HepG2 (cell line): ENCODE data around the gene MIX23. TPM values are rescaled to one million over a fixed set of nuclear protein-coding genes. Genes with fewer than 3 reads are reported as not detected.

Source experiments
- ATAC-seq: fragments of 200-7000 bp; cut with Tn5 transposase; 3 replicates; pipeline ENCODE4 v1.9.1; 2020; ENCODE audit warnings: mild to moderate bottlenecking, moderate library complexity
- BruUV-seq: library from RNA; stranded (reverse); fragments of 400-500 nt; replicated peaks from 2 replicates; lab custom pipeline; 2021; lab: Mats Ljungman, UMichigan
- CTCF ChIA-PET: fragments of 300-600 bp; formaldehyde crosslinking; extraction: SDS; loops from one replicate; lab custom pipeline; 2021; ENCODE audit warnings: low total read pairs, inconsistent platforms, low intra/inter-chr PET ratio; lab: Yijun Ruan, JAX
- POLR2A ChIA-PET: fragments of 350-600 bp; sonication (Branson Sonifier 250); formaldehyde crosslinking; loops from one replicate; lab custom pipeline; 2020; ENCODE audit warnings: antibody characterized with exemption, inconsistent platforms; lab: Yijun Ruan, JAX
- DNase-seq: peaks from one replicate; pipeline ENCODE4 v3.0.0-alpha.2; 2015; ENCODE audit warnings: low spot score
- FAIRE-seq: peaks from 3 replicates; lab custom pipeline; 2011; peaks lifted over from hg19 to GRCh38; lab: Jason Lieb, UNC
- H2AFZ ChIP-seq: one replicate; pipeline ENCODE4 v1.6.1; 2011; ENCODE audit warnings: low read length, inconsistent platforms
- H3K27ac ChIP-seq: fragments of 300-600 bp; 3 replicates; pipeline ENCODE4 v1.8.0; 2011; ENCODE audit warnings: mixed run types, mild to moderate bottlenecking, mixed read lengths, low read length, inconsistent platforms; ENCODE audit not compliant: insufficient read depth; ENCODE audit errors: extremely low read length
- H3K27me3 ChIP-seq, 2 experiments: fragments of 200-600 bp in 1 of 2; 2 replicates in 1 of 2; 3 replicates in 1 of 2; pipeline versions ENCODE4 v1.6.0 to v1.8.0; 2011; ENCODE audit warnings: low read length in 2 of 2, mild to moderate bottlenecking in 2 of 2, moderate library complexity in 2 of 2, inconsistent platforms in 1 of 2; ENCODE audit not compliant: insufficient read depth in 2 of 2, control insufficient read depth in 1 of 2
- H3K36me3 ChIP-seq, 2 experiments: fragments of 200-600 bp in 1 of 2; replicated peaks in 1 of 2; 2 replicates in 1 of 2; 3 replicates in 1 of 2; pipeline versions ENCODE4 v1.5.1 to v1.8.0; 2011; ENCODE audit warnings: low read length in 2 of 2, inconsistent platforms in 1 of 2; ENCODE audit not compliant: insufficient read depth in 2 of 2, control insufficient read depth in 1 of 2
- H3K4me1 ChIP-seq: 2 replicates; pipeline ENCODE4 v1.5.1; 2012; ENCODE audit warnings: low read length, inconsistent platforms; ENCODE audit not compliant: insufficient read depth
- H3K4me2 ChIP-seq: 2 replicates; pipeline ENCODE4 v1.6.0; 2011; ENCODE audit warnings: low read depth, low read length, inconsistent platforms
- H3K4me3 ChIP-seq, 3 experiments: fragments of 200-600 bp in 1 of 3; sonication (generic), shearing (Covaris generic) in 1 of 3; replicated peaks in 1 of 3; 2 replicates each; pipeline ENCODE4 v1.5.1; 2011 to 2016; ENCODE audit warnings: low read length in 3 of 3, inconsistent platforms in 2 of 3, low read depth in 2 of 3, mild to moderate bottlenecking in 2 of 3, control low read depth in 1 of 3, mixed read lengths in 1 of 3; ENCODE audit not compliant: insufficient read depth in 1 of 3
- H3K79me2 ChIP-seq: one replicate; pipeline ENCODE4 v1.6.1; 2011; ENCODE audit warnings: low read length, inconsistent platforms; ENCODE audit not compliant: insufficient read depth
- H3K9ac ChIP-seq: 2 replicates; pipeline ENCODE4 v1.6.0; 2011; ENCODE audit warnings: mild to moderate bottlenecking, low read depth, low read length, inconsistent platforms; ENCODE audit not compliant: insufficient read depth
- H3K9me3 ChIP-seq: 2 replicates; pipeline ENCODE4 v1.5.1; 2012; ENCODE audit warnings: mild to moderate bottlenecking, low read length
- H4K20me1 ChIP-seq: 2 replicates; pipeline ENCODE4 v1.6.0; 2011; ENCODE audit warnings: inconsistent platforms, mild to moderate bottlenecking, low read length, moderate library complexity; ENCODE audit not compliant: insufficient read depth
- ATF4 ChIP-seq, 2 experiments: fragments of 450-650 bp in 1 of 2; sonication (generic) in 1 of 2; formaldehyde crosslinking; IDR thresholded peaks; 2 replicates each; pipeline versions ENCODE4 v1.5.0 to v1.8.0; 2020 to 2022; ENCODE audit warnings: mild to moderate bottlenecking in 1 of 2, missing genetic modification reagents in 1 of 2
- CEBPG ChIP-seq: IDR thresholded peaks from 2 replicates; pipeline ENCODE4 v1.6.1; 2016
- GFI1 ChIP-seq: sonication (generic); formaldehyde crosslinking; IDR thresholded peaks from 2 replicates; pipeline ENCODE4 v1.5.0; 2020; ENCODE audit warnings: missing genetic modification reagents, mild to moderate bottlenecking, borderline replicate concordance
- NFRKB ChIP-seq: fragments of 450-650 bp; IDR thresholded peaks from 2 replicates; pipeline ENCODE4 v1.6.1; 2017
- NR2C2 ChIP-seq: sonication (generic); formaldehyde crosslinking; IDR thresholded peaks from 2 replicates; pipeline ENCODE4 v1.4.0; 2020; ENCODE audit warnings: missing genetic modification reagents, mild to moderate bottlenecking, moderate library complexity, borderline replicate concordance
- PHF8 ChIP-seq: sonication (generic); formaldehyde crosslinking; IDR thresholded peaks from 2 replicates; pipeline ENCODE4 v1.5.0; 2020; ENCODE audit warnings: missing genetic modification reagents
- SALL2 ChIP-seq: sonication (generic); formaldehyde crosslinking; IDR thresholded peaks from 2 replicates; pipeline ENCODE4 v1.8.1; 2023; ENCODE audit warnings: mild to moderate bottlenecking, missing genetic modification reagents, inconsistent platforms
- SMARCC2 ChIP-seq: fragments of 450-650 bp; IDR thresholded peaks from 2 replicates; pipeline ENCODE4 v1.6.1; 2017; ENCODE audit warnings: antibody characterized with exemption, mild to moderate bottlenecking
- ZFY ChIP-seq: sonication (generic); formaldehyde crosslinking; IDR thresholded peaks from 2 replicates; pipeline ENCODE4 v1.4.0; 2020; ENCODE audit warnings: missing genetic modification reagents
- ZNF484 ChIP-seq: sonication (generic); formaldehyde crosslinking; IDR thresholded peaks from 2 replicates; pipeline ENCODE4 v1.5.1; 2020; ENCODE audit warnings: mild to moderate bottlenecking, low read depth, missing genetic modification reagents, borderline replicate concordance
- ZNF496 ChIP-seq: sonication (generic); formaldehyde crosslinking; IDR thresholded peaks from 2 replicates; pipeline ENCODE4 v1.8.1; 2023; ENCODE audit warnings: mild to moderate bottlenecking, moderate library complexity, missing genetic modification reagents; ENCODE audit not compliant: insufficient replicate concordance
- ZNF572 ChIP-seq: sonication (generic); formaldehyde crosslinking; IDR thresholded peaks from 2 replicates; pipeline ENCODE4 v1.5.1; 2020; ENCODE audit warnings: mild to moderate bottlenecking, missing genetic modification reagents
- ZNF589 ChIP-seq: sonication (generic); formaldehyde crosslinking; conservative IDR thresholded peaks from 2 replicates; pipeline ENCODE4 v1.8.0; 2022; ENCODE audit warnings: mild to moderate bottlenecking, moderate library complexity, missing genetic modification reagents
- ZNF724P ChIP-seq: sonication (generic); formaldehyde crosslinking; IDR thresholded peaks from 2 replicates; pipeline ENCODE4 v1.8.0; 2022; ENCODE audit warnings: missing genetic modification reagents, borderline replicate concordance
- ZNF878 ChIP-seq: sonication (generic); formaldehyde crosslinking; IDR thresholded peaks from 2 replicates; pipeline ENCODE4 v1.8.1; 2023; ENCODE audit warnings: mild to moderate bottlenecking, missing genetic modification reagents, moderate library complexity
- WGBS: methylation state at CpG from one replicate; pipeline ENCODE4 v1.1.6; 2017; ENCODE audit warnings: low lambda C conversion rate; 5-methylcytosine and 5-hydroxymethylcytosine counted together
- in situ Hi-C: cut with HindIII; loops from 2 replicates; pipeline ENCODE4 v1.10.0; 2017; ENCODE audit warnings: low pct_unique_long_range_greater_than_20kb; ENCODE audit not compliant: extremely low pct_ligation_motif_present
- intact Hi-C: fragments of 100-400 bp; cut with micrococcal nuclease; formaldehyde crosslinking; loops from one replicate; pipeline ENCODE4 v1.10.0; 2022; ENCODE audit not compliant: unreplicated experiment
- polyA plus RNA-seq, 8 experiments: library from polyadenylated mRNA; depleted of rRNA in 3 of 8; stranded (reverse) in 7 of 8; unstranded in 1 of 8; fragments of >200 nt; fragmentation: Illumina TruSeq in 4 of 8; extraction: Trizol in 4 of 8; gene quantifications; 2 replicates each; pipeline versions ENCODE4 v1.2.1 to v1.2.3, GENCODE V29; 2011 to 2016; ENCODE audit warnings: low read depth in 4 of 8, missing spikeins in 1 of 8, mixed read lengths in 1 of 8; ENCODE audit not compliant: insufficient read depth in 1 of 8
- total RNA-seq, 5 experiments: library from RNA; depleted of rRNA; stranded (reverse); fragments of >200 nt; fragmentation: Illumina TruSeq; extraction: Trizol; gene quantifications; 2 replicates each; pipeline ENCODE4 v1.2.3, GENCODE V29; 2016; ENCODE audit warnings: low read depth in 1 of 5

The MIX23 gene
- total and polyA plus RNA-seq, 2 of the 13 experiments (the other 11 are each of a cell fraction or from before 2014, with no cell fraction given): 20.0 to 152 TPM

- WGBS: 73% methylated on average over 4 of the region's 4 CpGs
- Histone ChIP-seq H3K4me2 (no peak overlapping the region), H3K27me3 (no peaks in the 10 kb centered on the region; a peak in 1 of 5 replicates), H3K9ac (no peak overlapping the region), H3K4me3 (no peak overlapping the region), H3K9me3 (no peaks in the 10 kb centered on the region), H3K79me2 (peaks cover 92% of the 10 kb centered on the region), H2AFZ (no peak overlapping the region), H3K36me3 (peaks cover 4 to 12% of the 10 kb centered on the region in 2 experiments; a peak in 3 of 5 replicates), H3K4me1 (peaks cover 70% of the 10 kb centered on the region), H3K27ac (peak overlapping the region; percentile 20), H4K20me1 (no peaks in the 10 kb centered on the region; the same call in 1 of the 2 replicates)
- POLR2A ChIA-PET: no interaction called here
- intact Hi-C loops (no loop called here), in situ Hi-C loops (no loop called here)
- CTCF ChIA-PET: no interaction called here
- TF ChIP-seq ZNF484 (CRISPR knock-in tag): no peak
- TF ChIP-seq NR2C2: 0 out of 2 replicates have a peak, but pooled peaks have one; percentile 14
- TF ChIP-seq SALL2: no peak
- TF ChIP-seq CEBPG (CRISPR knock-in tag): peak; percentile 63
- no peak for TF ChIP-seq SMARCC2
- no peak for TF ChIP-seq ZFY (CRISPR knock-in tag)
- TF ChIP-seq ZNF724P: no peak
- TF ChIP-seq ATF4 (CRISPR knock-in tag; IDR thresholded peaks at IDR 0.05): peak in 1 of 2 experiments; percentile 87; a peak in 2 of 4 replicates
- no peak for ATAC-seq
- no TSS peak for BruUV-seq
- DNase-seq: no peak
- FAIRE-seq: no peak
These were observed 5.1 kb downstream of the MIX23 start for GRCh38 chr3:122377975-122378374.

- WGBS: 94% methylated on average over 1 of the region's 1 CpG
- intact Hi-C loops (no loop called here), in situ Hi-C loops (no loop called here)
- Histone ChIP-seq H3K79me2 (peaks cover 69% of the 10 kb centered on the region), H3K9me3 (no peaks in the 10 kb centered on the region), H3K27me3 (no peaks in the 10 kb centered on the region), H3K4me3 (no peak overlapping the region), H3K9ac (no peak overlapping the region), H3K36me3 (peaks cover 7 to 33% of the 10 kb centered on the region in 2 experiments), H3K4me1 (peaks cover 67% of the 10 kb centered on the region), H2AFZ (no peak overlapping the region), H3K27ac (no peak overlapping the region), H3K4me2 (no peak overlapping the region), H4K20me1 (no peaks in the 10 kb centered on the region; the same call in 1 of the 2 replicates)
- BruUV-seq: no TSS peak
- TF ChIP-seq NFRKB (no peak), ZNF496 (CRISPR knock-in tag) (no peak), ZNF589 (CRISPR knock-in tag) (no peak), ZNF572 (CRISPR knock-in tag) (no peak), ZNF878 (no peak), GFI1 (CRISPR knock-in tag) (no peak), PHF8 (no peak), CEBPG (CRISPR knock-in tag) (no peak)
- CTCF ChIA-PET: no interaction called here
- POLR2A ChIA-PET: interaction anchor here (1.7 kb wide), 1 partner anchor 9 kb away, joined by 11 read pairs; the partner anchor contains the start of genes FAM162A and MIX23
- no peak for FAIRE-seq
- no peak for ATAC-seq
- no peak for DNase-seq
These were observed 9.0 kb downstream of the MIX23 start for GRCh38 chr3:122374034-122374433.
